ENCODE data around the gene ACTMAP. TPM values are rescaled to one million over a fixed set of nuclear protein-coding genes. Genes with fewer than 3 reads are reported as not detected.
A peak's percentile ranks its signal among the peaks of the same experiment; 100 is the strongest.
"Not testable (repeated sequence)": the region's sequence is repeated elsewhere in the genome, so short reads cannot be mapped to it uniquely, and the experiment has no call there.

Gene ACTMAP
- total and polyA plus RNA-seq, 12 donors = 3.6 to 12.8 (median 8.4) TPM

GRCh38 chr19:40776932-40777644 lies 26.8 kb upstream of the ACTMAP start:
- 8 to 13% methylated on average over 13 of the region's 13 CpGs for WGBS, 2 donors
- no peak for TF ChIP-seq CTCF (IDR thresholded peaks at IDR 0.05)
- no peaks in the 10 kb centered on the region for H3K9me3 ChIP-seq
- peak overlapping the region; percentile 89 to 100 (median 96) for H3K27ac ChIP-seq
- H3K27me3 ChIP-seq = no peaks in the 10 kb centered on the region
- intact Hi-C loops (cut with DNase I) = no loop called here
- peaks cover 0 to 9% (median 0%) of the 10 kb centered on the region in 9 donors for H3K36me3 ChIP-seq
- ATAC-seq (peak; percentile 80 to 94 (median 88)), DNase-seq (peak; percentile 63 to 95)
- H3K4me1 ChIP-seq = peaks cover 7 to 25% (median 14%) of the 10 kb centered on the region in 9 donors
- peak overlapping the region; percentile 43 to 84 (median 74) for H3K4me3 ChIP-seq

- intact Hi-C loops (cut with DNase I) = no loop called here
- DNase-seq = no peak
- peaks cover 7 to 25% (median 14%) of the 10 kb centered on the region in 9 donors for H3K4me1 ChIP-seq
- H3K27ac ChIP-seq = peak overlapping the region in 7 of 10 donors; percentile 96 to 99 (median 97)
- H3K27me3 ChIP-seq = no peaks in the 10 kb centered on the region
- H3K36me3 ChIP-seq = peaks cover 0 to 5% (median 0%) of the 10 kb centered on the region in 9 donors
- peak overlapping the region in 1 of 10 donors; percentile 74 for H3K4me3 ChIP-seq
- no peak for ATAC-seq
- 81 to 82% methylated on average over 7 of the region's 7 CpGs for WGBS, 2 donors
- no peak for TF ChIP-seq CTCF (IDR thresholded peaks at IDR 0.05)
- H3K9me3 ChIP-seq = no peaks in the 10 kb centered on the region
These were observed 26.1 kb upstream of the ACTMAP start for GRCh38 chr19:40776364-40776763.

DNA sequence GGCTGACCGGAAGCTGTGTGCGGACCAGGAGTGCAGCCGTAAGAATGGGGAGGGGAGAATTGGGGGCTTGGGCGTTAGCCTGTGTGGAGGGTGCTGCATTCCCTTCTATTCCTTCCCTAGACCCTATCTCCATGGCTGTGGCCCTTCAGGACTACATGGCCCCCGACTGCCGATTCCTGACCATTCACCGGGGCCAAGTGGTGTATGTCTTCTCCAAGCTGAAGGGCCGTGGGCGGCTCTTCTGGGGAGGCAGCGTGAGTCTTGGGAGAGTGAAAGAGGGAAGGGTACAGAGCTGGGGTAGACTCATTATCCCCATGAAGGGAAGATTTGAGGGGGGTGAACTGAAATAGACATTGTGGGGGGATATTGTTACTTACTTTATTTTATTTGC lies 25.4 kb upstream of the ACTMAP start:
- TF ChIP-seq CTCF (IDR thresholded peaks at IDR 0.05) = no peak
- no peak for ATAC-seq
- no peak overlapping the region for H3K27ac ChIP-seq
- H3K4me1 ChIP-seq = peaks cover 7 to 25% (median 14%) of the 10 kb centered on the region in 9 donors
- H3K27me3 ChIP-seq = no peaks in the 10 kb centered on the region
- peaks cover 0 to 4% (median 0%) of the 10 kb centered on the region in 9 donors for H3K36me3 ChIP-seq
- peaks cover 0 to 4% (median 0%) of the 10 kb centered on the region in 11 donors for H3K9me3 ChIP-seq
- no peak for DNase-seq
- 88 to 90% methylated on average over 10 of the region's 10 CpGs for whole genome bisulfite sequencing, 2 donors
- H3K4me3 ChIP-seq = no peak overlapping the region
- intact Hi-C loops (cut with DNase I) = no loop called here

- Histone ChIP-seq H3K4me1 (peaks cover 7 to 25% (median 14%) of the 10 kb centered on the region in 9 donors), H3K36me3 (peaks cover 0 to 3% (median 0%) of the 10 kb centered on the region in 9 donors), H3K27me3 (no peaks in the 10 kb centered on the region), H3K4me3 (no peak within 1 kb of the TSS), H3K27ac (peak within 1 kb of the TSS in 3 of 10 donors; percentile 96 to 97 (median 96)), H3K9me3 (peaks cover 0 to 4% (median 0%) of the 10 kb centered on the region in 11 donors)
- ATAC-seq (no peak), DNase-seq (no peak)
- intact Hi-C loops (cut with DNase I) = no loop called here
- 79 to 84% methylated on average over 9 of the region's 9 CpGs for WGBS, 2 donors
- no peak for TF ChIP-seq CTCF (IDR thresholded peaks at IDR 0.05)
These were observed 24.8 kb upstream of the ACTMAP start, which contains the start of gene MIA for GRCh38 chr19:40774916-40775631. Gene MIA (plus strand): TSS chr19:40775521. CDS start chr19:40775543, 22 bp downstream.

- 92 to 94% methylated on average over 10 of the region's 10 CpGs for WGBS, 2 donors
- intact Hi-C loops (cut with DNase I); DNase-seq; H3K4me3 ChIP-seq; H3K27me3 ChIP-seq; ATAC-seq; H3K27ac ChIP-seq; H3K9me3 ChIP-seq; H3K4me1 ChIP-seq: not testable (repeated sequence)
- H3K36me3 ChIP-seq = peaks cover 0 to 14% (median 5%) of the 10 kb centered on the region in 9 donors
These were observed 21.0 kb upstream of the ACTMAP start for GRCh38 chr19:40771101-40771862.

Data from heart right ventricle (tissue), 16 donors.